Activated naive CD8-positive, alpha-beta T cell (primary cell): ENCODE data around the gene NOL6.

Source experiments
- H3K27ac Mint-ChIP-seq: one replicate; pipeline ENCODE4 v1.8.0; 2021; ENCODE audit warnings: mixed read lengths
- H3K27me3 Mint-ChIP-seq: one replicate; pipeline ENCODE4 v1.8.0; 2021; ENCODE audit warnings: mixed read lengths
- H3K36me3 Mint-ChIP-seq: one replicate; pipeline ENCODE4 v1.8.0; 2021; ENCODE audit warnings: mixed read lengths
- H3K4me1 Mint-ChIP-seq: one replicate; pipeline ENCODE4 v1.8.0; 2021; ENCODE audit warnings: low read depth, mixed read lengths
- H3K4me3 Mint-ChIP-seq: one replicate; pipeline ENCODE4 v1.8.0; 2021; ENCODE audit warnings: mild to moderate bottlenecking, mixed read lengths
- H3K9me3 Mint-ChIP-seq: one replicate; pipeline ENCODE4 v1.8.0; 2021; ENCODE audit warnings: low read depth, mixed read lengths

Gene NOL6

DNA sequence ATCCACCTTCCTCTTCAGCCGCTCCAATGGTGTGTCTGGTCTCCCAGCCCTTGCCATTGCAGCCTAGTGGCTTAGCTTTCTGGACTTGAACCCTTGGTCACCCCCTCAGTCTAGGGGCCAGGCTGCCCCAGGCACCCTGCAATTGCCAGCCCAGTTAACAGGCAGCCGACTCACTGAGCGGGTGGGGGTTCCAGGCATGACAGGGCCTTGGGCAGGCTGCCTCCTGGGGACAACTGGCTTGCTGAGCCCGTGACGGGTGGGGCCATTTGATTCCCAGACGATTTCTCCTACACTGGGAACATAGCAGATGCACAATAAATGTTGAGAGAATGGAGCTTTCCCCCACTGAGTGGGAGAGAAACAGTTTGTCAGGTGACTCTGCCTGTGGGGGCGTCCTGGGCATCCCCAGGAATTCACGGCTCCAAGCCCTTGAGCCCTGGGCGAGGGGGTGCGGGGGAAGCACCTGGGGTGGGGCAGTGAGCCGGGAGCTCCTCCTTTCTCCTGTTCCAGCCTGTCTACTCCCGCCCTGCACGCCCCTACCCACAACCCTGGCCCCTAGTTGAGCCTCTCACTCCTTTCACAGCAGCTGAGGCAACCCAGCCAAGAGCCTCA is 58.7 kb downstream of the NOL6 start:
- Mint-ChIP-seq H3K4me1 (peaks cover 41% of the 10 kb centered on the region), H3K9me3 (no peaks in the 10 kb centered on the region), H3K27ac (peak overlapping the region; percentile 88)

DNA sequence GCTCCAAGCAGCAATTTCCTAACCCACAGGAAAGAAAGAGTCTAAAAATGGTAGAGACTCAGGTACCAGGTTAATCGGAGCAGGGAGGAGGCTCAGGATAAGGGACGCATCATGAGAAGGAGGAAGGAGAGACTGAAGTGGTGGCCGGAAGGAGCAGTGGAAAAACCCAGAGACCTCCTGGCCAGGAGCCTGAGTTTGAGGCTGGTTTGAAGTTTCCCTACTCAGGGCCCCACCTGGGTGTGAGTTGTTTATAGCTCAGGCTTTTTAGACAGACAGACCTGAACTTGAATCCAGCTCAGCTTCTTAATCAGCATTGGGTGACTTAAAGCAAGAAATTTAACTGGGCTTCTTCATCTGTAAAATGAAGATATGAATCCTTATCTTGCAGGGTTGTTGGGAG is 59.5 kb downstream of the NOL6 start:
- H3K27ac Mint-ChIP-seq: peak overlapping the region; percentile 58
- peaks cover 41% of the 10 kb centered on the region for H3K4me1 Mint-ChIP-seq
- H3K9me3 Mint-ChIP-seq: no peaks in the 10 kb centered on the region
- peak overlapping the region; percentile 40 for H3K4me3 Mint-ChIP-seq
- no peaks in the 10 kb centered on the region for H3K27me3 Mint-ChIP-seq
- no peaks in the 10 kb centered on the region for H3K36me3 Mint-ChIP-seq

More for the DNA sequence above, 58.7 kb downstream of the NOL6 start:
- Mint-ChIP-seq H3K27me3 (no peaks in the 10 kb centered on the region), H3K36me3 (no peaks in the 10 kb centered on the region), H3K4me3 (peak overlapping the region; percentile 61)
